ENCODE results near the gene SLC5A9. TPM values are rescaled to one million over a fixed set of nuclear protein-coding genes. Genes with fewer than 3 reads are reported as not detected.

Gene SLC5A9
- total and polyA plus RNA-seq, 2 of the 13 experiments (the other 11 are each of a cell fraction or from before 2014, with no cell fraction given), result 42.0 to 65.0 TPM

DNA sequence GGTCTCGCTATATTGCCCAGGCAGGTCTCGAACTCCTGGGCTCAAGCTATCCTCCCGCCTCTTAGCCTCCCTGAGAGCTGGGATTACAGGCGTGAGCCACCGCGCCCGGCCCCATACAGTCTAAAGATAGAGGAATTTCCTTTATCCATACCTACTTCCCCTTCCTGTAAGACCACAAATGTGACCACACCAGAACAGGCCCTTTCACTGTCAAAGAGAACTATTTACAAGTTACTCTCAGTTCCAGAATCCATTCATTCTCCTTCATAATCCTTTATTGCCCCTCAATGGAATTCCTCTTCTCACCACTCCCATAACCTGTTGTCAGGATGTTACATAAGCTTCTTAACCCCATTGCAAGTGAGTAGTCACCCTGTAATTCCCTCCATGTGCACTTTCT lies 26.3 kb upstream of the SLC5A9 start (continued):
- TF ChIP-seq ARID5B (CRISPR knock-in tag; IDR thresholded peaks at IDR 0.05) (no peak), HES4 (CRISPR knock-in tag; IDR thresholded peaks at IDR 0.05; ENCODE audit: borderline replicate concordance) (no peak), ZNF766 (CRISPR knock-in tag; IDR thresholded peaks at IDR 0.05; ENCODE audit: borderline replicate concordance) (no peak), ZNF33B (CRISPR knock-in tag; IDR thresholded peaks at IDR 0.05) (no peak), ZBTB21 (CRISPR knock-in tag; IDR thresholded peaks at IDR 0.05) (no peak), LBX2 (CRISPR knock-in tag; IDR thresholded peaks at IDR 0.05; ENCODE audit: borderline replicate concordance) (no peak)
- TF ChIP-seq, protein P1, sequence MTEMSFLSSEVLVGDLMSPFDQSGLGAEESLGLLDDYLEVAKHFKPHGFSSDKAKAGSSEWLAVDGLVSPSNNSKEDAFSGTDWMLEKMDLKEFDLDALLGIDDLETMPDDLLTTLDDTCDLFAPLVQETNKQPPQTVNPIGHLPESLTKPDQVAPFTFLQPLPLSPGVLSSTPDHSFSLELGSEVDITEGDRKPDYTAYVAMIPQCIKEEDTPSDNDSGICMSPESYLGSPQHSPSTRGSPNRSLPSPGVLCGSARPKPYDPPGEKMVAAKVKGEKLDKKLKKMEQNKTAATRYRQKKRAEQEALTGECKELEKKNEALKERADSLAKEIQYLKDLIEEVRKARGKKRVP (CRISPR knock-in tag; IDR thresholded peaks at IDR 0.05), result no peak
- TF ChIP-seq, protein P2, sequence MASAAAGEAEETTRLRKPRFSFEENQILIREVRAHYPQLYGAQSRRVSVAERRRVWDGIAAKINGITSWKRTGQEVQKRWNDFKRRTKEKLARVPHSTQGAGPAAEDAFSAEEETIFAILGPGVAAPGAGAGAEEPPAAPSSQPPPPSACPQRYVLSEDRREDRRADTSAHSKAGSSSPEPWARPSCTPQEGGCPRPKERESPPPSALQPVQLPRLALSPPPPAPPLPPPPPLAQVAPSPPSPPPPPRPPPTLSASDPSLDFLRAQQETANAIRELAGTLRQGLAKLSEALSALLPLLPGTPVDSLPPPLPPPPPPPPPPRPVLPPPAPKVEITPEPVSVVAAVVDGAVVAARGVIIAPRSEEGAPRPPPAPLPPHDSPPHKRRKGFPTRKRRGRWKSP (CRISPR knock-in tag; IDR thresholded peaks at IDR 0.05), result no peak
